Tibial nerve (tissue), 4 donors: Measurements from ENCODE around the gene ARHGAP29. TPM values are rescaled to one million over a fixed set of nuclear protein-coding genes. Genes with fewer than 3 reads are reported as not detected.

ENCODE experiments used
- DNase-seq, 2 donors: peaks; one replicate each; pipeline ENCODE4 v3.0.0-alpha.2; 2019; ENCODE audit warnings: low spot score in 2 of 2
- H3K27ac ChIP-seq, 4 donors: fragments of 200-600 bp; sonication (generic) in 3 of 4; one replicate each; pipeline ENCODE4 v1.5.1; 2017 to 2019; ENCODE audit warnings: mild to moderate bottlenecking in 1 of 4
- H3K27me3 ChIP-seq, 2 donors: fragments of 200-600 bp; sonication (generic) in 1 of 2; one replicate each; pipeline versions ENCODE4 v1.5.1 to v1.6.0; 2017 to 2019
- H3K36me3 ChIP-seq, 3 donors: fragments of 200-600 bp; sonication (generic); one replicate each; pipeline ENCODE4 v1.5.1; 2018 to 2019
- H3K4me1 ChIP-seq, 4 donors: fragments of 200-600 bp; sonication (generic) in 3 of 4; one replicate each; pipeline ENCODE4 v1.5.1; 2017 to 2019
- H3K4me3 ChIP-seq, 4 donors: fragments of 200-600 bp; sonication (generic) in 3 of 4; one replicate each; pipeline ENCODE4 v1.5.1; 2017 to 2019; ENCODE audit warnings: mild to moderate bottlenecking in 1 of 4, moderate library complexity in 1 of 4
- H3K9me3 ChIP-seq, 4 donors: fragments of 200-600 bp; sonication (generic) in 3 of 4; one replicate each; pipeline ENCODE4 v1.5.1; 2017 to 2019
- EP300 ChIP-seq, 2 donors: sonication (generic); formaldehyde crosslinking; IDR thresholded peaks; one replicate each; pipeline ENCODE4 v1.6.1; 2017; ENCODE audit warnings: antibody characterized with exemption in 2 of 2, mild to moderate bottlenecking in 1 of 2
- POLR2A ChIP-seq, 2 donors: fragments of 450-650 bp; IDR thresholded peaks; one replicate each; pipeline ENCODE4 v1.6.1; 2017; ENCODE audit warnings: antibody characterized with exemption in 2 of 2, mild to moderate bottlenecking in 2 of 2, moderate library complexity in 2 of 2
- WGBS, 2 donors: methylation state at CpG; one replicate each; pipeline ENCODE4 v1.1.5; 2018; 5-methylcytosine and 5-hydroxymethylcytosine counted together
- total RNA-seq, 4 donors: library from RNA; depleted of rRNA; stranded (reverse); fragments of >200 nt; gene quantifications; one replicate each; pipeline ENCODE4 v1.1.0, GENCODE V29; 2016
- TF ChIP-seq, protein P1 (sequence below), 5 experiments: fragments of 200-600 bp in 3 of 5; fragments of 450-650 bp in 2 of 5; sonication (generic) in 3 of 5; IDR thresholded peaks; one replicate each; pipeline ENCODE4 v1.5.1; 2016 to 2019; ENCODE audit warnings: antibody characterized with exemption in 5 of 5, mild to moderate bottlenecking in 3 of 5, moderate library complexity in 2 of 5

The ARHGAP29 gene
- total RNA-seq, 4 donors from 2014 or later: 45.9 to 80.4 (median 50.1) TPM

DNA sequence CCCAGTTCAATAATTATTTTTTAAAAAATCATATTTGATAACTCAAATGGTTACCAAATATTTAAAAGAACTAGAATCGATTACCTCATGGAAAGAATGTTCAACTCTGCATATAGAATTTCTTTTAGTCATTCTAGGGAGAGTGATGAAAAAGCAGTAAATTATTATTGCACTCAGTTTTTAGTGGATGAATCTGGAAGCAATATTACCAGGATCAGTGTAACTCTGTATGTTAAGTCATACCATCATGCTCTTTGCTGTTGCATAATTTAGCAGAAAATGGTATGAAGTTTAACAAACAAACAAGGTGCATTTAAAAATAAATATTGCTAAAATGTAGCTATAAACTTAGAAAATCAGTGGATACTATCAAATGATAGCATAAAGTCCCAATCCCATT lies 46.1 kb upstream of the ARHGAP29 start:
- no peak overlapping the region for H3K4me3 ChIP-seq
- no peaks in the 10 kb centered on the region for H3K9me3 ChIP-seq
- no peak for DNase-seq
- TF ChIP-seq POLR2A (IDR thresholded peaks at IDR 0.05) (no peak), EP300 (IDR thresholded peaks at IDR 0.05) (no peak)
- TF ChIP-seq, protein P1, sequence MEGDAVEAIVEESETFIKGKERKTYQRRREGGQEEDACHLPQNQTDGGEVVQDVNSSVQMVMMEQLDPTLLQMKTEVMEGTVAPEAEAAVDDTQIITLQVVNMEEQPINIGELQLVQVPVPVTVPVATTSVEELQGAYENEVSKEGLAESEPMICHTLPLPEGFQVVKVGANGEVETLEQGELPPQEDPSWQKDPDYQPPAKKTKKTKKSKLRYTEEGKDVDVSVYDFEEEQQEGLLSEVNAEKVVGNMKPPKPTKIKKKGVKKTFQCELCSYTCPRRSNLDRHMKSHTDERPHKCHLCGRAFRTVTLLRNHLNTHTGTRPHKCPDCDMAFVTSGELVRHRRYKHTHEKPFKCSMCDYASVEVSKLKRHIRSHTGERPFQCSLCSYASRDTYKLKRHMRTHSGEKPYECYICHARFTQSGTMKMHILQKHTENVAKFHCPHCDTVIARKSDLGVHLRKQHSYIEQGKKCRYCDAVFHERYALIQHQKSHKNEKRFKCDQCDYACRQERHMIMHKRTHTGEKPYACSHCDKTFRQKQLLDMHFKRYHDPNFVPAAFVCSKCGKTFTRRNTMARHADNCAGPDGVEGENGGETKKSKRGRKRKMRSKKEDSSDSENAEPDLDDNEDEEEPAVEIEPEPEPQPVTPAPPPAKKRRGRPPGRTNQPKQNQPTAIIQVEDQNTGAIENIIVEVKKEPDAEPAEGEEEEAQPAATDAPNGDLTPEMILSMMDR (IDR thresholded peaks at IDR 0.05): no peak
- peaks cover 0 to 5% (median 0%) of the 10 kb centered on the region in 4 donors for H3K4me1 ChIP-seq
- 73 to 78% methylated on average over 1 of the region's 1 CpG for WGBS, 2 donors
- no peaks in the 10 kb centered on the region for H3K27me3 ChIP-seq
- no peak overlapping the region for H3K27ac ChIP-seq
- H3K36me3 ChIP-seq: no peaks in the 10 kb centered on the region

- no peak for DNase-seq
- Histone ChIP-seq H3K36me3 (no peaks in the 10 kb centered on the region), H3K27me3 (no peaks in the 10 kb centered on the region), H3K4me3 (no peak overlapping the region), H3K4me1 (peaks cover 0 to 8% (median 7%) of the 10 kb centered on the region in 4 donors), H3K9me3 (no peaks in the 10 kb centered on the region), H3K27ac (no peak overlapping the region)
- WGBS, 2 donors: 91 to 92% methylated on average over 5 of the region's 5 CpGs
- TF ChIP-seq, protein P1 (IDR thresholded peaks at IDR 0.05): no peak
- no peak for TF ChIP-seq EP300 (IDR thresholded peaks at IDR 0.05)
Observed at GRCh38 chr1:94282143-94282711, 44.8 kb upstream of the ARHGAP29 start.

DNA sequence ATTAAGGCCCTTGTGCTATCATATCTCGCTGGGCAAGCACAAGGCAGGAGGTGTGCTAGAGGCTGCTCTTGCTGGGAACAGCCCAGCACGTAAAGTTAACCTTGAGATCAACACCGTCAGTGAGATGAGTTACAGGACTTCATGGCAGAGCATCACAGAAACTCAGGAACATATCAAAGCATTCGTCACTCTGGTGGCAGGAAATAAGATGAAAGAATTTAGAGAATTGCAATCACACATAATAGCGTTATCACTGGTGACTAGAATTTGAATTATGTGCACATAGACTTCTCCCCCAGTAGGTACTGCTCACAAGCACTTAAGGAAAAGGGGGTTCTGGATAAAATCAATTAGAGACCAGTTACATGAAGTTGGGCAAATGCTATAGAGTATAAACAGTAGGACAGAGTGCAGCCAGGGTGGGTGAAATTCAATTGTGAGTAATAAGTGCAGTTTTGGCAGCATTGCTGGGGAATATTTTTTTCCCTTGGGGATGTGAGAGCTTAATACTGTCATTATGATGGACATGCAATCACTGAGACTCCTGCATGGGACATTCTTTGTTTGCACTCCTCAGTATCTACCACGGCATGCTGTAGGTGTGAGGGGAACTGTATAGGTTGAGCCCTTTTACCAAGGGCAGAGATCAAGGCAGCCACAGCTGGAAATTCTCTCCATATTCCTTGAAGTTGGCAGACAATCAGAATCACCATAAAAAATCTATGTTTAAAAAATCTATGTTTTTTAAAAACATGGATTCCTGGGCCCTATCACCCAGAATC lies 44.2 kb upstream of the ARHGAP29 start:
- Histone ChIP-seq H3K4me1 (peaks cover 0 to 12% (median 8%) of the 10 kb centered on the region in 4 donors), H3K4me3 (no peak overlapping the region), H3K27ac (no peak overlapping the region), H3K36me3 (no peaks in the 10 kb centered on the region), H3K9me3 (no peaks in the 10 kb centered on the region), H3K27me3 (no peaks in the 10 kb centered on the region)
- no peak for DNase-seq
- 79 to 82% methylated on average over 6 of the region's 6 CpGs for WGBS, 2 donors
- TF ChIP-seq, protein P1 (IDR thresholded peaks at IDR 0.05): no peak

GRCh38 chr1:94280541-94280940 lies 43.2 kb upstream of the ARHGAP29 start:
- TF ChIP-seq EP300 (IDR thresholded peaks at IDR 0.05) (no peak), POLR2A (IDR thresholded peaks at IDR 0.05) (no peak)
- TF ChIP-seq, protein P1 (IDR thresholded peaks at IDR 0.05): no peak
- Histone ChIP-seq H3K27ac (no peak overlapping the region), H3K36me3 (no peaks in the 10 kb centered on the region), H3K9me3 (no peaks in the 10 kb centered on the region), H3K4me3 (no peak overlapping the region), H3K27me3 (no peaks in the 10 kb centered on the region), H3K4me1 (peaks cover 0 to 18% (median 10%) of the 10 kb centered on the region in 4 donors)
- 40 to 46% methylated on average over 1 of the region's 1 CpG for WGBS, 2 donors
- DNase-seq: no peak

GRCh38 chr1:94279462-94279861 lies 42.1 kb upstream of the ARHGAP29 start:
- DNase-seq: no peak
- Histone ChIP-seq H3K27me3 (no peaks in the 10 kb centered on the region), H3K36me3 (no peaks in the 10 kb centered on the region), H3K4me1 (peaks cover 0 to 22% (median 8%) of the 10 kb centered on the region in 4 donors), H3K4me3 (no peak overlapping the region), H3K9me3 (no peaks in the 10 kb centered on the region), H3K27ac (no peak overlapping the region)
- TF ChIP-seq POLR2A (IDR thresholded peaks at IDR 0.05) (no peak), EP300 (IDR thresholded peaks at IDR 0.05) (no peak)
- TF ChIP-seq, protein P1 (IDR thresholded peaks at IDR 0.05): no peak
- WGBS, 2 donors: 92 to 93% methylated on average over 1 of the region's 1 CpG
